Karpas-422 (cell line): ENCODE results near the gene FASN. TPM values are rescaled to one million over a fixed set of nuclear protein-coding genes. Genes with fewer than 3 reads are reported as not detected.
A peak's percentile ranks its signal among the peaks of the same experiment; 100 is the strongest.

Source experiments
- DNase-seq: peaks from one replicate; pipeline ENCODE4 v3.0.0-alpha.2; 2015
- H2AFZ ChIP-seq: fragments of 200-600 bp; sonication (generic); 2 replicates; pipeline ENCODE4 v1.6.1; 2014; ENCODE audit warnings: antibody characterized with exemption, low read length, mixed read lengths
- H3K27ac ChIP-seq: fragments of 200-600 bp; sonication (generic); 2 replicates; pipeline ENCODE4 v1.5.1; 2014; ENCODE audit warnings: mild to moderate bottlenecking, low read length, moderate library complexity
- H3K27me3 ChIP-seq: fragments of 200-600 bp; sonication (generic); 2 replicates; pipeline ENCODE4 v1.6.1; 2014; ENCODE audit warnings: low read length, mixed read lengths
- H3K36me3 ChIP-seq: fragments of 200-600 bp; sonication (generic); 2 replicates; pipeline ENCODE4 v1.6.1; 2014; ENCODE audit warnings: low read length, mixed read lengths; ENCODE audit not compliant: insufficient read depth
- H3K4me1 ChIP-seq: fragments of 200-600 bp; sonication (generic); 2 replicates; pipeline ENCODE4 v1.6.1; 2014; ENCODE audit warnings: mild to moderate bottlenecking, low read length, mixed read lengths
- H3K4me2 ChIP-seq: fragments of 200-600 bp; sonication (generic); 2 replicates; pipeline ENCODE4 v1.6.1; 2014; ENCODE audit warnings: low read length, low read depth, mild to moderate bottlenecking; ENCODE audit not compliant: poor library complexity, severe bottlenecking
- H3K4me3 ChIP-seq: fragments of 200-600 bp; sonication (generic); 2 replicates; pipeline ENCODE4 v1.5.1; 2014; ENCODE audit warnings: mild to moderate bottlenecking, antibody characterized with exemption, low read length, mixed read lengths
- H3K79me2 ChIP-seq: fragments of 200-600 bp; sonication (generic); 2 replicates; pipeline ENCODE4 v1.6.1; 2014; ENCODE audit warnings: mild to moderate bottlenecking, low read length, mixed read lengths
- H3K9ac ChIP-seq: fragments of 200-600 bp; sonication (generic); 2 replicates; pipeline ENCODE4 v1.6.0; 2014; ENCODE audit warnings: low read length
- H3K9me2 ChIP-seq: fragments of 200-600 bp; sonication (generic), shearing (Covaris generic); replicated peaks from 2 replicates; pipeline ENCODE4 v1.6.0; 2014; ENCODE audit warnings: mild to moderate bottlenecking, low read length, moderate library complexity; ENCODE audit not compliant: insufficient read depth
- H3K9me3 ChIP-seq: fragments of 300-700, 200-600 bp; sonication (generic); 2 replicates; pipeline ENCODE4 v1.6.1; 2014; ENCODE audit warnings: low read length, mixed read lengths
- H4K20me1 ChIP-seq: fragments of 200-600 bp; sonication (generic); 2 replicates; pipeline ENCODE4 v1.6.1; 2014; ENCODE audit warnings: mild to moderate bottlenecking, antibody characterized with exemption, low read length, low read depth; ENCODE audit not compliant: insufficient read depth
- total RNA-seq: library from RNA; depleted of rRNA; stranded (reverse); fragments of >200 nt; shearing (Covaris generic); gene quantifications from 2 replicates; pipeline ENCODE4 v1.2.3, GENCODE V29; 2014; ENCODE audit warnings: low replicate concordance

FASN gene
- total RNA-seq, 1 experiment from 2014 or later: 94.1 TPM

DNA sequence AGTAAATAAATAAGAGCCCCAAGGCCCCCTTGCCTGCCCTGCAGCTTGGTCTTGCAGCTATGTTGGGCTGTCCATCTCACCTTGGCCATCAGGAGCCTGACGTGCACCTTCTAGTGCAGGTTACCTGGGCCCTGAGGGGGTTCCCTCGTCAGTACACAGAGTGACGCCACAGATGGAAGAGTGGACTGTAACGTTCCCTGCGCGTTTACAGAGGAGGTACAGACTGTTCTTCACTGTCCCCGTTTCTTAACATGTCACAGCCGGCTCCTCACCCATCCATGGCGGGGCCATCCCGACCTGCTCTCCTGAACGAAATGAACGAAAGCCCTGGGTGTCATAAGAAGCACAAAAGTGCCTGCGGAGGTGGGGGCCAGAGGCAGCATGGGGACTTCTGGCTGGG lies 15.9 kb upstream of the FASN start:
- no peaks in the 10 kb centered on the region for H3K79me2 ChIP-seq
- no peaks in the 10 kb centered on the region for H3K9me3 ChIP-seq
- H3K27me3 ChIP-seq: no peaks in the 10 kb centered on the region
- H3K4me1 ChIP-seq: no peaks in the 10 kb centered on the region
- H3K9me2 ChIP-seq: no peaks in the 10 kb centered on the region
- no peak overlapping the region for H2AFZ ChIP-seq
- H3K36me3 ChIP-seq: no peaks in the 10 kb centered on the region
- H4K20me1 ChIP-seq: no peaks in the 10 kb centered on the region
- H3K4me2 ChIP-seq: no peak overlapping the region
- no peak overlapping the region for H3K9ac ChIP-seq
- H3K4me3 ChIP-seq: no peak overlapping the region
- no peak overlapping the region for H3K27ac ChIP-seq
- DNase-seq: no peak

DNA sequence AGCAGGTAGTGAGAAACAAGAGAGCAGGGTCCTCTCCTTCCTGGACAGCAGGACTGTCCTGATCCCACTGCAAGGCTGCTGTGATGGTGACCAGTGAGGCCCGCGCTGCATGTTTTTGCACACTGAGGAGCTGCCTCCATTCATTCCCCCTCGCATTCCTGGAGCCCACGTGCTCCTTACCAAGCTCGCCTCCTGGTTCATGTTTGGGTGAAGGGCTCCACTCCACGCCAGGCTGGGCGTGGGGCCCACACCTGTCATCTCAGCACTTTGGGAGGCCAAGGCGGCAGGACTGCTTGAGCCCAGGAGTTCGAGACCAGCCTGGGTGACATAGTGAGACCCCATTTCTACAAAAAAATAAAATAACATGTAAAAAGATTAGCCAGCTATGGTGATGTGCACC lies 15.4 kb upstream of the FASN start:
- H3K9ac ChIP-seq: no peak overlapping the region
- no peak overlapping the region for H3K27ac ChIP-seq
- H3K27me3 ChIP-seq: no peaks in the 10 kb centered on the region
- H2AFZ ChIP-seq: no peak overlapping the region
- no peaks in the 10 kb centered on the region for H3K4me1 ChIP-seq
- no peaks in the 10 kb centered on the region for H3K9me3 ChIP-seq
- H4K20me1 ChIP-seq: no peaks in the 10 kb centered on the region
- DNase-seq: no peak
- no peak overlapping the region for H3K4me3 ChIP-seq
- no peaks in the 10 kb centered on the region for H3K9me2 ChIP-seq
- H3K79me2 ChIP-seq: no peaks in the 10 kb centered on the region
- no peaks in the 10 kb centered on the region for H3K36me3 ChIP-seq
- no peak overlapping the region for H3K4me2 ChIP-seq

DNA sequence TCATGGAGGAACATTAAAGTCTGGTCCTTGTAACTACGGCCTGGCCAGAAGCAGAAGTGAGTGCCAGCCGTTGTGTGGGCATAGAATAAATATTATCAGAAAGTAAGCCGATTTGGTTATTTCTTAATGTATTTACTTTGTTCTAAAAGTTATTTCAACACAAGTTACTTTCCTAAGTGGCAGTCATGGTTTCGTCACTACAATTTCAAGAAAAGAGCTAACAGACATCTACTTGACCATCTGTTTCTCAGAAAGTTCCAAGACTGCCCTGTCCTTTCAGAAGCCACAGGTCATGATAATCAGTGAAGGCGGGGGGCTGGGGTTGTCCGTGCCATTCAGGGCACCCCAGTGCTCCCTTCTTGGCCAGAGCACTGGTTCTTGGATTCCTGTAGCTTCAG lies 14.9 kb upstream of the FASN start:
- no peak overlapping the region for H3K9ac ChIP-seq
- H3K36me3 ChIP-seq: no peaks in the 10 kb centered on the region
- no peaks in the 10 kb centered on the region for H3K27me3 ChIP-seq
- H4K20me1 ChIP-seq: no peaks in the 10 kb centered on the region
- H3K9me2 ChIP-seq: no peaks in the 10 kb centered on the region
- H3K9me3 ChIP-seq: no peaks in the 10 kb centered on the region
- DNase-seq: peak; percentile 30
- no peak overlapping the region for H2AFZ ChIP-seq
- H3K4me1 ChIP-seq: no peaks in the 10 kb centered on the region
- no peak overlapping the region for H3K4me2 ChIP-seq
- no peak overlapping the region for H3K4me3 ChIP-seq
- H3K79me2 ChIP-seq: no peaks in the 10 kb centered on the region
- no peak overlapping the region for H3K27ac ChIP-seq

DNA sequence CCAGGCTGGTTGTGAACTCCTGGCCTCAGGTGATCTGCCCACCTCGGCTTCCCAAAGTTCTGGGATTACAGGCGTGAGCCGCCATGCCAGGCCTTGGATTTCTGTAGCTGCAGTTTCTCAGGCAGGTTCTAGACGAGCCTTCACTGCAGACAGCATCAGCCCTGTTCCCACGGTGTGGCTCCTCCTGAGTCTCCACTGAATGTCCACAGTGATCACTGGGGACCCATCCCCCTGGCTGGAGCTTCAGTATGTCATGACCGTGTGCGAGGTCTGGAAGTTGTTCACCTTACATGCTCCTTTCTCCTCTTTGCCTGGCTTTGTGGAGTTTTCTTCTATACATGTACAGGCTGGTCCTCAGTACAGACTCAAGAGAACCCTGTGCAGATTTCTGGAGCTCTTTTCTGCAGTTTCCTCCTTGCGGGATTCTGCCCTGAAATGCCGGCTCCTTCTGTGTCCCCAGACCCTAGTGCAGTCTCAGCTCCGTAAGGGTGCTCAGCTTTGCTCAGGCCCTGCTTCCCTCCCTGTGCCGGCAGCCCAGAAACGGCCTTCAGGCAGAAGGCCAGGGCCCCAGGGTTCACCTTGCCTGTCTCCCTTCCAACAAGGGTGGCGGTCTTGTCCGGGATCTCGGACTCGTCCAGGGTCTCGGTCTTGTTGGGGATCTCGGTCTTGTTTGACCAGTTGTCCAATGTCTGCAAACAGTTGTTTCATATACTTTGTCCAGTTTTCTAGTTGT lies 14.3 kb upstream of the FASN start:
- H3K27me3 ChIP-seq: no peaks in the 10 kb centered on the region
- peaks cover 1% of the 10 kb centered on the region for H3K4me1 ChIP-seq
- no peaks in the 10 kb centered on the region for H3K36me3 ChIP-seq
- H2AFZ ChIP-seq: no peak overlapping the region
- H3K9me3 ChIP-seq: no peaks in the 10 kb centered on the region
- no peak for DNase-seq
- H3K9me2 ChIP-seq: no peaks in the 10 kb centered on the region
- H3K27ac ChIP-seq: no peak overlapping the region
- H3K9ac ChIP-seq: no peak overlapping the region
- H3K4me2 ChIP-seq: no peak overlapping the region
- no peaks in the 10 kb centered on the region for H4K20me1 ChIP-seq
- H3K4me3 ChIP-seq: no peak overlapping the region
- H3K79me2 ChIP-seq: no peaks in the 10 kb centered on the region

DNA sequence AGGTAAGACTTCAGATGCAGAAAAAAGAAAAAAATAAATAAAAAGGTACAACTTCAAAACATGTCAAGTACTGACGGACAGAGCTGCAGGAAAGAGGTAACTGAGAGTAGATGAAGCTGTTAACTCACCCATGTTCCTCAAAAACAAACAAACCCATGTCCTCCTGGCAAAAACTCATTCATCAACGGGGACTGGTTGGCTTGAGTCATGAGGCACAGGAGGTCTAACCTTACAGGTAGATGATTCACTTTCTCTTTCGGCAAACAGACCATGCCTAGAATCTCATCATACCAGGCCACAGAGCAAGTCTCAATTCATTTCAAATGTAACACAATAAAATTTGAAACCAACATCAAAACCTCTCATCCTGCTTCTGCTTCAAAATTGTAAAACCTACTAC lies 12.3 kb upstream of the FASN start:
- no peaks in the 10 kb centered on the region for H4K20me1 ChIP-seq
- H3K27ac ChIP-seq: no peak overlapping the region
- peaks cover 22% of the 10 kb centered on the region for H3K4me1 ChIP-seq
- H3K9ac ChIP-seq: no peak overlapping the region
- no peak overlapping the region for H2AFZ ChIP-seq
- H3K79me2 ChIP-seq: no peaks in the 10 kb centered on the region
- H3K36me3 ChIP-seq: no peaks in the 10 kb centered on the region
- H3K4me2 ChIP-seq: no peak overlapping the region
- H3K9me3 ChIP-seq: no peaks in the 10 kb centered on the region
- DNase-seq: no peak
- no peaks in the 10 kb centered on the region for H3K9me2 ChIP-seq
- no peaks in the 10 kb centered on the region for H3K27me3 ChIP-seq
- H3K4me3 ChIP-seq: no peak overlapping the region

DNA sequence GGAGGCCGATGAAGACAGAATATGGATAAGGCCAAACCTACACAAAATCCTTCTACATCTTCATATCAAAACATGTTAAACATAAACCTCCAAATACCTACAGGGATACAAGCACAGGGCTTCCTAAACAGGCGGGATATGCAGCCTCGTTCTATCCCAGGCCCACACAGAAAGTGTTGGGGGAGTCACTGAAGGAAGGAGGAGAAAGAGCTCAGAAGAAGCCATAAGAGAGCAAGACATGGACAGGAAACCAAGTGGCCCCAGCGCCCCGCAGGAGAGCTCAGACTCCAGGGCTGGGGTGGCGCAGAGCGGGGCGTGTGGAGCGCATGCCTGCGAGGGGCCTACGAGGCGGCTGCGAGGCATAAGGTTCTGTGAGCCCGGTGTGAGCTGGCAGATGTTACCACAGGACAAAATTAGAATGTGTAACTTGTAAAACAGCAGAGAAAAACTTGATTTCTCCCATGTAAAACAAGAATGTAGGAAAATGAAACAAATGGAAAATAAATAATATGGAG lies 11.0 kb upstream of the FASN start:
- Histone ChIP-seq H3K4me3 (no peak overlapping the region), H4K20me1 (no peaks in the 10 kb centered on the region), H3K4me2 (no peak overlapping the region), H3K27ac (no peak overlapping the region), H3K4me1 (peaks cover 27% of the 10 kb centered on the region), H3K79me2 (no peaks in the 10 kb centered on the region), H3K9ac (no peak overlapping the region), H2AFZ (no peak overlapping the region), H3K9me2 (no peaks in the 10 kb centered on the region), H3K9me3 (no peaks in the 10 kb centered on the region), H3K36me3 (no peaks in the 10 kb centered on the region), H3K27me3 (no peaks in the 10 kb centered on the region)
- no peak for DNase-seq

DNA sequence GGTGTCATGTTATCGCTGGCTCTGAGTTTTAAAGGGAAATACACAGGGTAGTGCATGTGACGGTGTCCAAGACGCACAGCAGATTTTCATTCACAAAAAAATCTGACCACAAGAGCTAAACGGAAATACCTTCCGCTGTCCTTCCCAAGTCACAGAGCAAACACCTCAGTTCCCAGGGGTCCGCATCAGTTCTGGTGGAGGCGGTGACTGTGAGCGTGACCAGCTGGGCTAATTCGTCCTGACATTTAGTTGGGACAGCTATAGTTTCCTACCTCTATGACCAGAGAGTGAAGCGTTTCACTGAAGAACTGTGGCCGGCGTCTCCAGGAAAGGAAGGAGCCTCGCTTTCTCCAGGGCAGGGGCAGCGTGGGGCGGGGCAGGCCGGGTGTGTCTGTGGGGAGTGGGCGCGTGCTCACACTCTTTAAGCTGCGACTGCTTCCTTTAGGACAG lies 10.5 kb upstream of the FASN start:
- no peak overlapping the region for H2AFZ ChIP-seq
- no peaks in the 10 kb centered on the region for H3K9me2 ChIP-seq
- no peak overlapping the region for H3K9ac ChIP-seq
- H3K27me3 ChIP-seq: no peaks in the 10 kb centered on the region
- H3K4me3 ChIP-seq: no peak overlapping the region
- H3K9me3 ChIP-seq: no peaks in the 10 kb centered on the region
- no peak overlapping the region for H3K27ac ChIP-seq
- H3K4me2 ChIP-seq: no peak overlapping the region
- H3K36me3 ChIP-seq: no peaks in the 10 kb centered on the region
- H3K79me2 ChIP-seq: no peaks in the 10 kb centered on the region
- no peak for DNase-seq
- H3K4me1 ChIP-seq: peaks cover 27% of the 10 kb centered on the region
- H4K20me1 ChIP-seq: no peaks in the 10 kb centered on the region

DNA sequence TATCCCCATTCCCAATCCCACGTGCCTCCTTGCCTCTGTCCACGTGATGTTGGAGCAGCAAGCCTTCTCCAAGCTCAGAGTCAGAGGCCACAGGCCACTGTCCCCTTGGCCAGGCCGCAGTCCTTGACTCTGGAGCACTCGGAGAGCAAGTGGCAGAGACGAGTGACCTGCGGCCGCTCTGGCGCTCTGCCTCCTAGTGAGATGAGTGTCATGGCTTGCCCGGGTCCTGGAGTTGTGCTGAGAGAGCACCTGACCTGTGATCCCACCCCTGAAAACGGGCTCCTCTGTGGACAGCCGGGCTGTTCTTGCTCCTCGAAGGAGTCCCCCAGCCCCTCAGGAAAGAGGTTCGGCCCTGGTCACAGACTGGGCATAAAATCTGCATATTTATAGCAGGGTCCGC lies 10.0 kb upstream of the FASN start:
- Histone ChIP-seq H3K4me3 (no peak overlapping the region), H3K9me2 (no peaks in the 10 kb centered on the region), H2AFZ (no peak overlapping the region), H3K4me1 (peaks cover 27% of the 10 kb centered on the region), H3K4me2 (no peak overlapping the region), H3K36me3 (no peaks in the 10 kb centered on the region), H4K20me1 (no peaks in the 10 kb centered on the region), H3K27ac (no peak overlapping the region), H3K27me3 (no peaks in the 10 kb centered on the region), H3K9me3 (no peaks in the 10 kb centered on the region), H3K79me2 (no peaks in the 10 kb centered on the region), H3K9ac (no peak overlapping the region)
- no peak for DNase-seq
